ENCODE measurements around the gene ZNF814.
A peak's percentile ranks its signal among the peaks of the same experiment; 100 is the strongest.
"Not testable (repeated sequence)": the region's sequence is repeated elsewhere in the genome, so short reads cannot be mapped to it uniquely, and the experiment has no call there.

ZNF814 gene

GRCh38 chr19:57825511-57825910, 63.3 kb downstream of the ZNF814 start:
- no peak for DNase-seq (ENCODE audit: insufficient read length, low spot score)
- no peak for FAIRE-seq
- no peak for TF ChIP-seq CTCF (IDR thresholded peaks at IDR 0.05; ENCODE audit: insufficient read depth, missing control alignments)

GRCh38 chr19:57823608-57824007, 65.2 kb downstream of the ZNF814 start:
- not testable (repeated sequence) for FAIRE-seq; DNase-seq (ENCODE audit: insufficient read length, low spot score)

GRCh38 chr19:57823155-57823554, 65.7 kb downstream of the ZNF814 start:
- not testable (repeated sequence) for FAIRE-seq; DNase-seq (ENCODE audit: insufficient read length, low spot score)

- DNase-seq (ENCODE audit: insufficient read length, low spot score): not testable (repeated sequence)
- peak; percentile 44 for FAIRE-seq
Observed at GRCh38 chr19:57821501-57821900, 67.3 kb downstream of the ZNF814 start.

- DNase-seq (ENCODE audit: insufficient read length, low spot score); FAIRE-seq: not testable (repeated sequence)
Observed at GRCh38 chr19:57821095-57821494, 67.7 kb downstream of the ZNF814 start.

- DNase-seq (ENCODE audit: insufficient read length, low spot score) (no peak), FAIRE-seq (no peak)
- no peak for TF ChIP-seq CTCF (IDR thresholded peaks at IDR 0.05; ENCODE audit: insufficient read depth, missing control alignments)
Observed at GRCh38 chr19:57820599-57820998, 68.2 kb downstream of the ZNF814 start.

GRCh38 chr19:57819475-57820148, 69.2 kb downstream of the ZNF814 start:
- DNase-seq (ENCODE audit: insufficient read length, low spot score): peak; percentile 96
- TF ChIP-seq CTCF (IDR thresholded peaks at IDR 0.05; ENCODE audit: insufficient read depth, missing control alignments): peak; percentile 31
- FAIRE-seq: no peak

GRCh38 chr19:57818378-57818777, 70.5 kb downstream of the ZNF814 start:
- no peak for FAIRE-seq

GRCh38 chr19:57817976-57818375, 70.9 kb downstream of the ZNF814 start:
- FAIRE-seq: no peak
- TF ChIP-seq CTCF (IDR thresholded peaks at IDR 0.05; ENCODE audit: insufficient read depth, missing control alignments): no peak
- no peak for DNase-seq (ENCODE audit: insufficient read length, low spot score)

More at GRCh38 chr19:57818378-57818777, 70.5 kb downstream of the ZNF814 start:
- no peak for DNase-seq (ENCODE audit: insufficient read length, low spot score)
- TF ChIP-seq CTCF (IDR thresholded peaks at IDR 0.05; ENCODE audit: insufficient read depth, missing control alignments): no peak
